Stimulated activated CD8-positive, alpha-beta memory T cell treated with anti-CD3 and anti-CD28 coated beads, Interleukin-4, amount 100 ng/mL, for 48 hours (primary cell): ENCODE measurements around the gene MESP2.
"Not testable (repeated sequence)": the region's sequence is repeated elsewhere in the genome, so short reads cannot be mapped to it uniquely, and the experiment has no call there.

Experiments used
- DNase-seq: peaks from one replicate; pipeline ENCODE4 v3.0.0-alpha.2; 2020

The MESP2 gene

DNA sequence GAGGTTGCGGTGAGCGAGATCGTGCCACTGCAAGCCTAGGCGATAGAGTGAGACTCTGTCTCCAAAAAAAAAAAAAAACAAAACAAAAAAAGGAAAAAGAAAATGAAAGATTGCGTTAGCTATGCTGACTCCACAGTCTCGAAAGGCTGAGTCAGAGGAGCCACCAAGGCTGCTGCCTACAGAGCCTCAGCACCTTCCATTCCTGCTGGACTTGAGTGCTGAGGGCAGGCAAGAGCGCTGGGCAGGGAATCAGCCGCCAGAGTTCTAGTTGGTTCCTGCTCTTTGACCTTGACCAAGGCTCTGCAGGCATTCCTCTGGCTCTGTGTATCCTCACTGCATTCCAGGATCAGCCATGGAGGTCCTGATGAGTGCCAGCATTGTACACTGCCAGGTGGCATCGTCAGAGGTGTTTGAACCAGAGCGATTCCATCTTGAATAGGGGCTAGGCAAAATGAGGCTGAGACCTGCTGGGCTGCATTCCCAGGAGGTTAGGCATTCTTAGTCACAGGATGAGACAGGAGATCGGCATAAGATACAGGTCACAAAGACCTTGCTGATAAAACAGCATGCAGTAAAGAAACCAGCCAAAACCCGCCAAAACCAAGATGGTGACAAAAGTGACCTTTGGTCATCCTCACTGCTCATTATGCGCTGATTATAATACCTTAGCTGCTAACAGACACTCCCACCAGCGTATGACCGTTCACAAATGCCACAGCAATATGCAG lies 5.9 kb downstream of the MESP2 start:
- DNase-seq = no peak

DNA sequence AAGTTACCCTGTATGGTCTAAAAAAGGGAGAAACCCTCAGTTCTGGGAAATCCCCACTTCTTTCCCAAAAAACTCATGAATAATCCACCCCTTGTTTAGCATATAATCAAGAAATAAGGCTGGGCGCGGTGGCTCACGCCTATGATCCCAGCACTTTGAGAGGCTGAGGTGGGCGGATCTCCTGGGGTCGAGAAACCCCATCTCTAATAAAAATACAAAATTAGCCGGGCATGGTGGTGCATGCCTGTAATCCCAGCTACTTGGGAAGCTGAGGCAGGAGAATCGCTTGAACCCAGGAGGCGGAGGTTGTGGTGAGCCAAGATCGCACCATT lies 6.5 kb downstream of the MESP2 start:
- DNase-seq = not testable (repeated sequence)

DNA sequence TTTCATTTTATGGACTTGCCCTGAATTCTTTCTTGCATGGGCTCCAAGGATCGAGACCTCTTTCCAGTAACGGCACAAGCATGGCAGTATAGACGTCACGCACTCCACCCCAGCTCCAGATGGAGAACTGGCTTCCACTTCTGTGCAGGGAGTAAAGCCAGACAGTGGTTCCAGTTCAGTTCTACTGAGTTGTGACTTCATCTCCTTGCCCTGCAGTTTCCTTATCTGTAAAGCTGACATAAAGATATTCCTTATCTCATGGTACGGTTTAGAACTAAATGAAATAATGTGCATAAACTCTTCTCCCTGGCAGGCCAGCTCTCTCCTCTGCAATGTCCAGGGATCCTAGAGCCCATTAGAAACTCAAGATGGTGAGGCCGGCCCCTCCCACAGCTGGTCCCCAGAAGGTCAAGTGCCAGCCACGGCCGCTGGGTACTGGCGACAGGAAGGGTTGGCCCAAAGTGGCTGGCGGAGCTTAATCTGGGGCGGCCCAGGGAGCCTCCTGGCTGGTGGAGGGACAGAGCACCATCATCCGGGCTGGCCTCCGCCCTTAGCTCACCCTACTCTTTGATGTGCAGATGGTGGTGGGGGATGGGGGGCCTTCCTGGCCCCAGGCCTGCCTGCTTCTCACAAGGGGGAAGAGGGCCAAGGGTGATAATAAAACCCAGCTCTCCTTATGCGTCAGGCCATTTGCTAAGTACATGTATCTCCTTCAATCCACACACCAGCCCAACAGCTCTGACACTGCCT lies 7.2 kb downstream of the MESP2 start:
- no peak for DNase-seq

DNA sequence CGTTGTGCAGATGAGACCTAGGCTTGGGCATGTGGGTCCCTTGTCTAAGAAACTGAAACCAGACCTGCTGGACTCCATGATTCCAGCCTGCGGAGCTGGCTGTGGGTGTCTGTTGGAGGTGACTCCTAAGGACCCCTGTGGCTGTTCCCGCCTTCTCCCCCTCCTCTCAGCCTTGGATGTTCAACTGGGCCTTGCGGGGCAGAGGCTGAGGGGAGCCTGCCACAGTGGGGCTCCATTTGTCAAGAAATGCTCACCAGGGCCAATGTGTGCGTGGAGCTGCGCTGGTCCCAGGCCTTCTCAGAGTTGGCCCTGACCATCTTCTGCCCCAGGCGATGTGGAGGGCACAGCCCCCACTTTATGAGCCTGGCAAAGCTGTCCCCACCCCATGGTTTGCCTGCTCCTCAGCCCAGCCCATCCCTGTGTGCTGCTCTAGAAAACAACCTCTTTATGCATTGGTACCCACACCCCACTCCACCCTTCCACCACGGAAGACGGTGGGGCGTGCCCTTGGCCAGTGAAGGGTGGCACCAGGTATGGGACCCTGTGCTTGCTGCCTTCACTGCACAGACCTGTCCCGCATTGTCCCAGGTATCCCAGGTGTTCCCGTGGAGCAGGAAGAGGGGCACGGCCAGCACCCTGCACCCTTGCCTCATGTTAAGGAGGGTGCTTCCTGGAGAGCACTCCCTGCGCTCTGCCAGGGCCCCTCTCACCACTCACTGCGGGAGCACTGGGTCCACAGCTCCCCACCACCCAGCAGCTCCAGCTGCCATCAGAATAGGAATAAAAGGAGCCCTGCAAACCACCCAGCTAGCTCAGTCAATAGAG lies 7.9 kb downstream of the MESP2 start:
- DNase-seq = no peak

DNA sequence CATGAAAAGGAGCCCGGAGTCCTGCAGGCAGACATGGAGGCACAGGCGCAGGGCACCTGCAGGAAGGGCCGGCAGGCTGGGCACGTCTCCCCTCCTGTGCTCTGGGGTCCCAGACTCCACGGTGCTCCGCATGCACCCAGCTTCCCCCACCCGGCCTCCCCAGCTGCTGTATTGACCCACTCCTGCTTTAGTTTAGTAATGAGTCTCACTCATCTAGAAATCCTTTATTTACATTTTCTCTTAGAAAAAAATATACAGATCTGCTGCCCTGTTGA lies 8.5 kb downstream of the MESP2 start:
- no peak for DNase-seq

DNA sequence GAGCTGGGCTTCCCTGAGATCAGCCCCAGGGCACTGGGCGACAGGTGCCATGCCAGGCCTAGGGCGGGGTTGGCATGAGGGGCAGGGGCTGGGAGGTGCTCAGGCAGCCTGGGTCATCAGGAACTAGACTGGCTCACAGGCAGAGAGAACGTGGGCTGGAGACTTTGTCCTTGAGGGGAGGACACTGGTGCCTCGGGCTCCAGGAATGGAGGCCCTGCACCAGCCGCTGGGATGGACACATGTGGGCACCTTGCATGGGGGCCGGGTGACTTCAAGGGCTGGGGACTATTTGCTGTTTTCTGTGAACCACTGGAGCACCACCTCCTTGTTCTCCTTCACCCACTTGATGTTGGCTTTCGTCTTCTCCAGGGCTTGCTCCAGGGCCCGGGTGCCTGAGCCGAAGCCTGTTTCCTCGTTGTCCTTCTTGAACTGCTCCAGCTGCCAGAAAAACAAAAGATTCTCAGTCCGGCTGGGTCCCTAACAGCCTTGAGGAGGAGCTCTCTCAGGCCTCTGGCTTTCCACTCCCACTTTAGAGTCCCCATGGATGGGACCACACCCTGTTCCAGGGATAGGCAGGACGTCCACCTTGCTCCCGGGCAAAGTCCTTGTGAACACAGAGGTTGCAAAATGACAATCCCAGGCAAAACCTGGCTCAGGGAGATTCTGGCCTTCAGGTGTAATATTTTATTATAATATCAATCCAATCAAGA lies 9.1 kb downstream of the MESP2 start:
- DNase-seq = no peak

DNA sequence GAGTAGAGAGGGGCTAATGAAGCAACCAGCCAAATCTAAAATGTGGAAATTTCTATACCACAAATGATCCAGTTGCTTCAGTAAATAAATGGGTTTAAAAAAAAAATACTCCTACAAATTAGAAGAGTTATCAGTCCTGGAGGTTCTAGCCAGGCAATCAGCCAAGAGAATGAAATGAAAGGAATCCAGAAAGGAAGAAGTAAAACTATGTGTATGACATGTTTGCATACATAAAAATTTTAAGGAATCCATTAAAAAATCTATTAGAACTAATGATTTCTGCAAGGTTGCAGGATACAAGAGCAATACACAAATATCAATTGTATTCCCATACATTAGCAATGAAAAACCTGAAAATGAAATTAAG lies 9.6 kb downstream of the MESP2 start:
- no peak for DNase-seq

DNA sequence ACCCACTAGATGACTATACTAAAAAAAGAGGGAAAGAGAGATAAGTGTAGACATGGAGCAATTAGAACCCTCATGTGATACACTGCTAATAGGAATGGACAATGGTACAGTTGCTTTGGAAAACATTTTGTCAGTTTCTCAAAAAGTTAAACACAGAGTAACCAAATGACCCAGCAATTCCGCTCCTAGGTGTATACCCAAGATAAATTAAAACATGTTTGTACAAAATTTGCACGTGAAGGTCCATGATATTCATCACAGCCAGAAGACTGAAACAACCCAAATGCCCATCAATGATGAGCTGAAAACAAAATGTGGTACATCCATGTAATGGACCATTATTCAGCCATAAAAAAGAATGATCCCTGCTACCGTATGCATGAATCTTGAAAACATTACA lies 11.8 kb downstream of the MESP2 start:
- no peak for DNase-seq

DNA sequence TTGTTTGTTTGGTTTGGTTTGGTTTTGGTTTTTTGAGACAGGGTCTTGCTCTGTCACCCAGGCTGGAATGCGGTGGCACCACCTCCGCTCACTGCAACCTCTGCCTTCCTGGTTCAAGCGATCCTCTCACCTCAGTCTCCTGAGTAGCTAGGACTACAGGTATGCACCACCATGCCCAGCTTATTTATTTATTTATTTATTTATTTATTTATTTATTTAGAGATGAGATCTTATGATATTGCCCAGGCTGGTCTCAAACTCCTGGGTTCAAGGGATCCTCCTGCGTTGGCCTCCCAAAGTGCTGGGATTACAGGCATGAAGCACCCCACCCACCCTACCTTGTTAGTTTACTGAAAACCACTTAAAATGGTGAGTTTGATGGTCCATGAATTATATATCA lies 12.5 kb downstream of the MESP2 start:
- not testable (repeated sequence) for DNase-seq

DNA sequence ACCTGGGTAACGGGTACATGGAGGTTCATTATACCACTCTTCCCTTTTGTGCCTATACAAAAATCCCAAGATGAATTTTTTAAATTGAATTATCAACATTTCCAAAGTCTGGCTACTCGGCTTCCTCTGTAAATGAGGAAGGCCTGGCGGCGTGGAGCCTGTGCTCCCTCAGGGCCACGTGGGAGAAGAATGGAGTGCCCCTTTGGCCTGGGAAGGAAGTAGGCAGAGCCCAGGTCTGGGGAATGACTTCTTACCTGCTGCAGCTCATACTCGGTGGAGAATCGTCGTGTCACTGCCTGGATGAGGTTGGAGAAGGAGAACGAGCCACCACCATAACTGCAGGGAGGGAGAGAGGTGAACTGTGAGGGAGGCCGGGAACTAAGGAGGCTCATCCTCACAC lies 14.1 kb downstream of the MESP2 start:
- DNase-seq = no peak

DNA sequence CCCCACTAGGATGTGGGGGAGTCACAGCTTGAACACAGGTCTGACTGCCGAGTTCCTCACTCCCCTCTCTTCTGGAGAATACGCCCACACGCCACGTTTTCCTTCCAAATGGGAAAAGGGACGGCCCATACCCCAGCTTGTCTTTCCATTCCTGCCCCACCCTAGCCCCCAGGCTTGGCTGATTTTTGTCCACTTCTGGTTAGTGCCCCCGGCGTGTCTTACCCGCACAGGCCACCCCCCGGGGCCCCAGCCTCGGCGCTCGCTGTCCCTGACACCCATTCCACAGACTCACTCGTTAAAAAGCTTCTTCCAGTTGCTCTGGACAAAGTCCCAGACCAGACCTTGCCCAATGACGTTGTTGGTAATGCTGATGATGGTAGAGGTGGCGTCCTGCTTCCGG lies 14.5 kb downstream of the MESP2 start:
- no peak for DNase-seq

DNA sequence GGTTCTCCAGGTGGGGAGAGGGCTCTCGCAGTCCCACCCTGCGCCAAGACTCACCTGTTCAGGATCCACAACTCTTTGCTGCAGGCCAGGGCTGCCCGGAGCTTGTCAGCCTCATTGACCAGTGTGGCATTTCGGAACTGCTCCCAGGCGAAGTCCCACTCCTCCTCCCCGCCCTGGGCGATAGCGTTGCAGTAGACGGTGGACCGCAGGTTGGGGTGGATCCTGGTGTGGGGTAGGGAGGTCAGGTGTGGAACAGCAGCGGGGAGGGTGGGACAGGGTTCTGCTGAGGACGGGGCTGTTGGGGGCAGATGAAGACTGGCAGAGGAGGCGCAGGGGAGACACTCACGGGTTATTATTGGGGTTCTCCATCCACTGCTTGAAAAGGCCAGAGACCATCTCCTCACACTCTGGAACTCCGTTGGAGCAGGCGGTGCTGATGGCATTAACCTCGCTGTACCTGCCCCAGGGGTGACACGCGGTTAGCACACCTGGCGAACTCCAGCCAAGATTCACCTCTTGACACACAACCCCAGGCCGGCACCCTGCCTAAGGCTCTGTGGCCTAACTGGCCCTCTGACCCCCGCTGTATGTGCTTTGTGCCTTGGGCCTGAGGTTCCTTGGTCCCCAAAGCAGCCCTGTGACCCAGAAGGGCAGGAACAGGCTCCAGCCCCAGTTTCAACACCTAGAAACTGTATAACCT lies 16.1 kb downstream of the MESP2 start:
- no peak for DNase-seq

DNA sequence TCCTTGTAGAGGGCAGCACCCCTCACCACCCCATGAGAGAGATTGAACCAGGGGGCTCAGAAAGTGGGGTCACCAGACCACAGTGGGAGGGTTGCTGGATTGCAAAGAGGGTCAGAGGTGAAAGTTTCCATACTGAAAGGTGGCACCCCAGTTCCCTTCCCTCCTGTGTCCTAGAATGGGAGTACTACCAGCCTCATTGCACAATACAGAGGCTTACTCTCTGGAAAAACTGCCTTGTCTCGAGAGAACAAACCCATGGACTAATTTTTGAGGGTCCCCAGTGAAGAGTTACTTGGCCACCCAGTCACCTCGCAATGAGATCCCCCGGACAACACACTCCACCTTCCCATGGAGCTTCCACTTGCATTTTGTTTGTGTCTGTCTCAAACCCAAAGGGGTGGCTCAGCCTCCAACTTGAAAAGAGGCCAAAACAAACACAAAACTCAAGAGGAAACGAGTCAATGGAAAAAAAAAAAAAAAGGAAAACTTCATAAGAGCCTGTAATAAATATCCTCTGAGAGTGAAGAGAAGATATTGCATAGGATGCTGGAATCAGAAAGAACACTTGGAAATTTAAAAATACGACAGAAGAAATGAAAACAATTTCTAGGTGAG lies 18.6 kb downstream of the MESP2 start:
- DNase-seq = no peak

DNA sequence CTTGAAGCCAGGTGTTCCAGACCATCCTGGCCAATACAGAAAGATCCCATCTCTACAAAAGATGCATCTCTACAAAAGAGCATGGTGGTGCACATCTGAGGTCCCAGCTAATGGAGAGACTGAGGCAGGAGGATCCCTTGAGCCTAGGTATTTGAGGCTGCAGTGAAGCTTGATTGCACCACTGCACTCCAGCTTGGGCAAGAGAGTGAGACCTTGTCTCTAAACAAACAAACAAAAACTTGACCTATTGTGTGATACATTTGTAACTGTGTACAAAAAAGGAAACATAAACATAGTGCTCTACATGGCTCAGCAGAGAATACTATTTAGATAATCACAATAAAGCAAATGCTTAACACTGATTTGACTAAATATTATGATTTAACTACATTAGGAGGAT lies 19.9 kb downstream of the MESP2 start:
- DNase-seq = no peak

DNA sequence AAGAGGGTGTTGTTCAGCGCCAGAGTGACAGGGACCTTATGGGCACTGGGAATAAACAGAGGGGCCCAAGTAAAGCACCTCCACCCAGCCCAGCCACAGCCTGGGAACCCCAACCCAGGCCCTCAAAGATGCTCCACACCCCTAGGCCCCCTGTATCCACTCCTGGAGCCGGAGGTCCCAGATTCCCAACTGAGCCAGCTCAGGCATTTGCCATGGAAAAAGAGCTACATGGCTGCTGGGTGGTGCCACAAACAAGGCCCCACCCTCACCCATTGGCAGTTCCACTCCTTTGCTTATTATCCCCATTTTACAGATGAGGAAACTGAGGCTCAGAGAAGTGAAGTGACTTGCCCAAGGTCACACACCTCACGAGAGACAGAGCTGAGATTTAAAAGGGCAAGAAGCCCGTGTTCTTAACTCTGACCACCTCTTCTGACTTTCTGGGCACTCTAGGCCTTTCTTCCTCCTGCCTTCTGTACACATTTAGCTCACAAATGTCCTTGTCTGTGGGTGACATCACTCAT lies 21.6 kb downstream of the MESP2 start:
- DNase-seq = no peak

DNA sequence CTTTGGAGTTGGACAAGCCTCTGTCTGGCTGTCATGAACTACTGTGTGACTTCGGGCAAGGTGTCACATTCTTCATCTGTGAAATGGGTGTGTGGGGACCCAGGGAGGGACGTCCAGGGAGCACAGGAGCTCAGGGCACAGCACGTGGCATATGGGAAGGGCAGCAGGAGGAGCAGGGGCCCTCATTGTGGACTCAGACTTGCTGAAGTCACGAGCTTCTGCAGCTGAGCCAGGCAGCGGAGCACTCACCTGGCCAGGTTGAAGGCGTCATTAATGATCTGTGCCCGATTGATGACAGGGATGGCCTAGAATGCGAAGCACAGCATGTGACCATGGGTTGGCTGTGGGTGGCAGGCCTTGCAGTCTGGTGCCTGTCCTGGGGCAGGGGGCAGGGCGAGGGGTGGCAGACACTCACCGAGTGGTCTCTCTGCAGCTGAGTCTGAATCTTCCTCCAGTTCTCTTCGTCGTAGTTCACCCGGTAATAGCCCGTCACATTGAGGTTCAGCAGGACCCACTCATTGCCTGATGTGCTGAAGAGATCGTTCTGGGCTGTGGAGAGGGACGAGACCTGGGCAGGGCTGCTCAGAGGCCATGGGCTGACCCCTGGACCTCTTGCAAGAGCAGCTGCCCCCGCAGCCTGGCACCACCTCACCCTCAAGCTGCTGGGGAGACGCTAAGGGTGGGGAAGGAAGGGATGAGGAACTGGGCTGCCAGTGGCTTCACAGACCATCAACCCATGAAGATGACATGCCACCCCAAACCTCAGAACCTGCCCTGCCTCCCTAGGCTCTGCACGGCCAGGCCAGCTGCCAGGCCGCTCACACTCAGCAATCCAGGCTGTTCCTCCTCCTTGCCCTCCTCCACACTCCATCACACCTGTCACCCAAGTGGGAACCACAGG lies 23.1 kb downstream of the MESP2 start:
- DNase-seq = no peak

DNA sequence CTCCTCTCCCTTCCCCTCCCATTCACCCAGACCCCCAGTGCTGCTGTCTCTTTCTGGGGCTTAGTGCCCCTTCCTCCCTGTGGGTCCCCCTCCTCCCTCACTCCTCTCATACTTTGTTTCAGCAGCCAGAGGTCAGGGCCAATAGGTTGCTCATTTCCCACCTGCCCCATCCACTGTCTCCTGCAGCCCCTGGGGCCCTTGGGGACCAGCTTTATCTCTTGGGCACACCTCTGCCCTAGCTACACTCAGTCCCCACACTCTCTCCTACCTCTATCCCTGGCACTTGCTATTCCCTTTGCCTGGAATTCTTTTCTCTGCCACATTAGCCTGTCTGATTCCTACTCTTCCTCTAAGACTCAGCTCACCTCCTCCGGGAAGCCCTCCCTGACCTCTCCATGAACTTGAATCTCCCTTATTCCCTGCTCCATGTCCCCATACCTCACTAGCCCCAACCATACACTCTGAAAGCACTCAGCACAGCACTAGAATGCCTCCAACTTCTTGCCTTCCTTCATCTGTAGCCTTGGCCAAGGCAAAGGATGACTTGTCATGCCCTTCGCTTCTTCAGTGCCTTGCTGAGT lies 23.9 kb downstream of the MESP2 start:
- DNase-seq = no peak

DNA sequence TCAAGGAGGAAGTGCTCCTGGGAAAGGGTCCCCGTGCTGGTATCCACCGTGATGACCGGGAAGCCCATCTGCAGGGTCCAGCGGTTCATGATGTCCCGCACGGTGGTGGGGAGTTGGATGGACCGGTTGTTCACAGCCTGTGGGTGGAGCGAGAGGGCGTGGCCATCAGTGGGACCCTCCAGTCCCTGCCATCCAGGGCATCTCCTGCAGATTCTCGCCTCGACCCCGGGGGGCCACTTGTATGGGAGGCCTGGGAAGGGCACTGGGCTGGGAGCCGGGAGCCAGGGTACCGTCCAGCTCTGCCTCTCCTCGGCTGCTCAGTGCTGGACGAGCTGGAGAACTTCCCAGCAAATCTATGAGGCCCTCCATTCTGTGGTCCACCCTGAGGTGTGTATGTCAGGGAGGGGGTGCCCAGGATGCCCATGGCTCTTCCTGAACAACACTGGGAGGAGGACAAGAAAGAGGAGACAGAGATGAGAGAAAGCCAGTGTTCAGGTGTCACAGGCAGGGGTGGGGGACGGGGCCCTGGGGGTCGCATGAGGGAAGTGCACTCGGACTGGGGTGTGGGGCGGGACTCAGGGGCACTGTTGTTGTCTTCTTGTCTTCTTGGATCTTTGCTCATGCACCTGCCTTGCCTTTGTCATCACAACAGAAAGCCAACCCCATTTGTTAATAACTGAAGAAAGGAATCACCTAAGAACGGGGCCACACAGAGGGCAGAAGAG lies 25.5 kb downstream of the MESP2 start:
- no peak for DNase-seq

DNA sequence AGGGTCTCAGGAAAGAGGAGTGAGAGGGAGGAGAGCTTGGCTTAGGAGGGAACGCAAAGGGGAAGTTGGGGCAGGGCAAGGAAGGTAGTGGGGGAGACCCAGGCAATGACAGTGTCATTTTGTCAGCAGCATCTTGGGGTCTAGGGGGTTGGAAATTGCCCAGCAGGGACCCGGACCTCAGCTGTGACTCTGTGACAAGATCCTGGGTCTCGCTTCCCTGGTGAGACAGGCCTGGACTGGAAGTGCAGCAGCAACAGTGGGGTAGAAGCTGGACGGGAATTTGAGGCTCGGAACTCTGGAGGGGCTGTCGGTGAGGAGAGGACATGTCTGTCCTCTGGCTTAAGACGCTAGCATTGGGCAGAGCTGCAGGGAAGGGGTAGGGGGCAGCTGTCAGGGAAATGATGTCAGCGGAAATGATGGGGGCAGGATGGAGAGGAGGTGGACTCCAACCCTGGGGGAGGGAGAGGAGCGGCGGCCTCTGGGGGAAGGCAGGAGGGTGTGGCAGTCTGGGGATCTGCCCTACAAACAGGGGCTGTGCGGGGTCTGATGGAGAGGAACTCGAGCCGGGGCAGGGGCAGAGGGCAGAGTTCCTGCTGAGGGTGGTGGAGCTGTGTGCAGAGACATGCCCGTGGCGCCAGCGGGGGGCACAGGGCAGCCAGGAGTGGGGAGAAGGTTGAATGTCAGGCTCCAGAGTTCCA lies 26.2 kb downstream of the MESP2 start:
- DNase-seq = no peak
